Hepatocyte (in vitro differentiated cells): ENCODE measurements around the gene TP73. TPM values are rescaled to one million over a fixed set of nuclear protein-coding genes. Genes with fewer than 3 reads are reported as not detected.

Experiments used
- DNase-seq: peaks from one replicate; pipeline ENCODE4 v3.0.0-alpha.2; 2016; ENCODE audit warnings: low spot score
- H2AFZ ChIP-seq: fragments of 200-600 bp; sonication (generic); 2 replicates; pipeline ENCODE4 v1.6.0; 2016; ENCODE audit warnings: antibody characterized with exemption, mild to moderate bottlenecking
- H3K27ac ChIP-seq: fragments of 200-600 bp; sonication (generic); 2 replicates; pipeline ENCODE4 v1.5.1; 2016; ENCODE audit warnings: mild to moderate bottlenecking
- H3K27me3 ChIP-seq: fragments of 200-600 bp; sonication (generic); 2 replicates; pipeline ENCODE4 v1.6.1; 2016
- H3K36me3 ChIP-seq: fragments of 200-600 bp; sonication (generic); replicated peaks from 2 replicates; pipeline ENCODE4 v1.5.1; 2016; ENCODE audit warnings: low read depth; ENCODE audit not compliant: insufficient read depth
- H3K4me1 ChIP-seq: fragments of 200-600 bp; sonication (generic); 2 replicates; pipeline ENCODE4 v1.5.1; 2016; ENCODE audit warnings: mild to moderate bottlenecking, moderate library complexity; ENCODE audit not compliant: insufficient read depth
- H3K4me2 ChIP-seq: fragments of 200-600 bp; sonication (generic); 2 replicates; pipeline ENCODE4 v1.6.0; 2016
- H3K4me3 ChIP-seq: fragments of 200-600 bp; sonication (generic); 2 replicates; pipeline ENCODE4 v1.5.1; 2016; ENCODE audit warnings: mild to moderate bottlenecking
- H3K79me2 ChIP-seq: fragments of 200-600 bp; sonication (generic); 2 replicates; pipeline ENCODE4 v1.6.0; 2017; ENCODE audit warnings: mild to moderate bottlenecking
- H3K9me2 ChIP-seq: fragments of 200-600 bp; sonication (generic); replicated peaks from 2 replicates; pipeline ENCODE4 v1.6.0; 2017; ENCODE audit warnings: mild to moderate bottlenecking; ENCODE audit not compliant: insufficient read depth
- H3K9me3 ChIP-seq: fragments of 200-600 bp; sonication (generic); 2 replicates; pipeline ENCODE4 v1.5.1; 2016; ENCODE audit warnings: low read depth, mild to moderate bottlenecking
- H4K20me1 ChIP-seq: fragments of 200-600 bp; sonication (generic); 2 replicates; pipeline ENCODE4 v1.6.0; 2016; ENCODE audit warnings: mild to moderate bottlenecking; ENCODE audit not compliant: insufficient read depth, poor library complexity, severe bottlenecking
- CTCF ChIP-seq: fragments of 200-600 bp; sonication (generic); IDR thresholded peaks from 2 replicates; pipeline ENCODE4 v1.5.1; 2016; ENCODE audit warnings: antibody characterized with exemption, mild to moderate bottlenecking; ENCODE audit not compliant: poor library complexity
- EZH2 ChIP-seq: fragments of 200-600 bp; sonication (generic); IDR thresholded peaks from 2 replicates; pipeline ENCODE4 v1.6.1; 2016; ENCODE audit warnings: antibody characterized with exemption, mild to moderate bottlenecking, borderline replicate concordance
- EZH2phosphoT487 ChIP-seq: fragments of 200-600 bp; sonication (generic); IDR thresholded peaks from one replicate; pipeline ENCODE4 v1.6.1; 2018; ENCODE audit warnings: antibody characterized with exemption, mild to moderate bottlenecking, low read depth, moderate library complexity; ENCODE audit not compliant: unreplicated experiment, severe bottlenecking
- WGBS: methylation state at CpG from one replicate; pipeline ENCODE4 v1.1.6; 2016; ENCODE audit warnings: low lambda C conversion rate; ENCODE audit errors: missing lambda C conversion rate; 5-methylcytosine and 5-hydroxymethylcytosine counted together
- polyA plus RNA-seq: library from polyadenylated mRNA; unstranded; fragments of >200 nt; fragmentation: Nextera tagmentation; extraction: Ambion mirVana; gene quantifications from 2 replicates; pipeline ENCODE4 v1.2.1, GENCODE V29; 2016
- total RNA-seq: library from RNA; depleted of rRNA; stranded (reverse); fragments of >200 nt; gene quantifications from 2 replicates; pipeline ENCODE4 v1.2.3, GENCODE V29; 2014

Gene TP73
- total and polyA plus RNA-seq, 2 experiments from 2014 or later: 0.27 to 0.47 TPM

GRCh38 chr1:3636531-3636930 is 15.8 kb upstream of the TP73 start:
- H3K9me2 ChIP-seq: no peaks in the 10 kb centered on the region
- no peaks in the 10 kb centered on the region for H3K36me3 ChIP-seq

GRCh38 chr1:3638027-3638426 is 14.3 kb upstream of the TP73 start:
- Histone ChIP-seq H3K4me3 (no peak overlapping the region), H3K36me3 (no peaks in the 10 kb centered on the region), H3K4me1 (no peaks in the 10 kb centered on the region), H3K9me3 (no peaks in the 10 kb centered on the region), H3K9me2 (no peaks in the 10 kb centered on the region), H3K79me2 (no peaks in the 10 kb centered on the region), H3K27me3 (no peaks in the 10 kb centered on the region), H4K20me1 (no peaks in the 10 kb centered on the region), H3K4me2 (no peak overlapping the region), H3K27ac (no peak overlapping the region), H2AFZ (no peak overlapping the region)
- TF ChIP-seq CTCF: no peak
- TF ChIP-seq EZH2phosphoT487: no peak
- no peak for TF ChIP-seq EZH2
- WGBS: 89% methylated on average over 12 of the region's 12 CpGs
- DNase-seq: no peak

More at GRCh38 chr1:3636531-3636930, 15.8 kb upstream of the TP73 start:
- H3K79me2 ChIP-seq: no peaks in the 10 kb centered on the region
- no peak overlapping the region for H3K4me2 ChIP-seq
- no peaks in the 10 kb centered on the region for H3K9me3 ChIP-seq
- H3K27me3 ChIP-seq: no peaks in the 10 kb centered on the region
- no peak for DNase-seq
- H4K20me1 ChIP-seq: no peaks in the 10 kb centered on the region
- TF ChIP-seq CTCF (no peak), EZH2 (no peak), EZH2phosphoT487 (no peak)
- no peak overlapping the region for H3K4me3 ChIP-seq
- no peak overlapping the region for H3K27ac ChIP-seq
- H3K4me1 ChIP-seq: no peaks in the 10 kb centered on the region
- 95% methylated on average over 11 of the region's 11 CpGs for WGBS
- no peak overlapping the region for H2AFZ ChIP-seq

GRCh38 chr1:3638676-3639075 is 13.6 kb upstream of the TP73 start:
- no peak overlapping the region for H3K4me2 ChIP-seq
- no peak for TF ChIP-seq EZH2
- no peak for TF ChIP-seq EZH2phosphoT487
- no peak for TF ChIP-seq CTCF
- WGBS: 93% methylated on average over 15 of the region's 15 CpGs
- H3K4me1 ChIP-seq: no peaks in the 10 kb centered on the region
- no peaks in the 10 kb centered on the region for H3K27me3 ChIP-seq
- no peaks in the 10 kb centered on the region for H3K79me2 ChIP-seq
- H3K36me3 ChIP-seq: no peaks in the 10 kb centered on the region
- H3K9me3 ChIP-seq: no peaks in the 10 kb centered on the region
- no peaks in the 10 kb centered on the region for H3K9me2 ChIP-seq
- no peak for DNase-seq
- no peak overlapping the region for H3K4me3 ChIP-seq
- no peaks in the 10 kb centered on the region for H4K20me1 ChIP-seq
- H3K27ac ChIP-seq: no peak overlapping the region
- no peak overlapping the region for H2AFZ ChIP-seq
